ENCODE measurements around the gene IDH3A.

Gene IDH3A

DNA sequence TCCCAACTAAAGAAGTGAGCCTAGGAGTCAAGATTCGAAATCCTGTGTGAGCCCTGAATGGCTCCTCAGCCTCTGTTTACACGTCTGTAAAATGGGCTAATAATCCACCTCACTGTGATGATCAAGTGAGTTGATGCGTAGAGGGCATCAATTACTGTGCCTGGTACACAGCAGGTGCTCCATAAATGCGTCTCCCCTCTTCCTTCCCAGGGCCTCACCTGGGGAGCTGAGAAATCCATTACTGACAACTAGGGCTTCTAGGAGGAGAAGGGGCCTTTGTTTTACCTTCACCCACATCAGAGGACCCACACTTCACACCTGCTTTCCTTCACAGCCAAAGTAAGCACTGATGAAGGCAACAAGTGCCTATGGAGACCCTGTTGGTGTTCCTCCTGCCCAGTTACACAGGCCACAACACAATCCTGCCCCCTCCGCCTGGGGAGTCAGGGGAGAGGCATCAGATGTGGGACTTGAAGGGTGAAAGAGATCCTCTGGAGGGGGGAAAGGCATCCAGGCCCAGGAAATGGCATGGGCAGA is 19.3 kb upstream of the IDH3A start:
- no peak overlapping the region for H3K4me2 ChIP-seq (ENCODE audit: insufficient read depth, low read length, poor library complexity, severe bottlenecking)
- no peak overlapping the region for H3K27ac ChIP-seq (replicated peaks; ENCODE audit: low read length)

GRCh38 chr15:78130466-78131294 is 18.5 kb upstream of the IDH3A start:
- H4K8ac ChIP-seq (ENCODE audit: low read depth, low read length), result no peak overlapping the region
- no peak overlapping the region for H2BK12ac ChIP-seq (ENCODE audit: low read length)
- no peak overlapping the region for H3K9ac ChIP-seq (ENCODE audit: low read depth, low read length, poor library complexity)
- H3K18ac ChIP-seq (ENCODE audit: low read length), result peak overlapping the region; percentile 78
- H2AFZ ChIP-seq (ENCODE audit: low read length), result peak overlapping the region; percentile 99
- no peak for DNase-seq (ENCODE audit: low spot score)
- H3K27me3 ChIP-seq (ENCODE audit: control insufficient read depth in 3 of 3, insufficient read depth in 3 of 3, low read depth in 1 of 3, low read length in 3 of 3), result no peaks in the 10 kb centered on the region
- peak overlapping the region; percentile 37 for H3K23ac ChIP-seq (ENCODE audit: low read depth, low read length, poor library complexity)
- H3K27ac ChIP-seq (replicated peaks; ENCODE audit: low read length), result no peak overlapping the region
- peaks cover 5 to 13% of the 10 kb centered on the region in 2 donors for H3K4me1 ChIP-seq (ENCODE audit: control insufficient read depth in 2 of 2, insufficient read depth in 1 of 2, low read depth in 1 of 2, low read length in 2 of 2)
- peak overlapping the region; percentile 73 for H3K4me2 ChIP-seq (ENCODE audit: insufficient read depth, low read length, poor library complexity, severe bottlenecking)
- H3K4me3 ChIP-seq (ENCODE audit: low read length in 2 of 2), result peak overlapping the region; percentile 84 to 91
- H2BK5ac ChIP-seq (ENCODE audit: low read length), result no peak overlapping the region
- H3K4ac ChIP-seq (ENCODE audit: low read length), result no peak overlapping the region
- H3K9me3 ChIP-seq (replicated peaks in 1 of 2; ENCODE audit: control insufficient read depth in 2 of 2, insufficient read depth in 1 of 2, low read depth in 1 of 2, low read length in 2 of 2), result no peaks in the 10 kb centered on the region
- no peaks in the 10 kb centered on the region for H3K79me1 ChIP-seq (ENCODE audit: low read depth, low read length)
- no peak overlapping the region for H4K91ac ChIP-seq (ENCODE audit: low read depth, low read length, poor library complexity)
- no peak overlapping the region for H3K14ac ChIP-seq (ENCODE audit: low read length)
- WGBS, 2 donors (ENCODE audit: extremely low coverage in 2 of 2, insufficient read length in 2 of 2, insufficient replicate concordance in 1 of 2), result no CpG with 5 or more reads among the region's 51 CpGs
- H2BK120ac ChIP-seq (ENCODE audit: low read depth, low read length), result no peak overlapping the region
- H2AK5ac ChIP-seq (ENCODE audit: low read depth, low read length), result peak overlapping the region; percentile 30
- peak overlapping the region; percentile 49 for H2BK15ac ChIP-seq (ENCODE audit: low read length)
- H3K36me3 ChIP-seq (replicated peaks in 1 of 2; ENCODE audit: control insufficient read depth in 2 of 2, insufficient read depth in 2 of 2, low read length in 2 of 2), result no peaks in the 10 kb centered on the region

More for the DNA sequence above, 19.3 kb upstream of the IDH3A start:
- Histone ChIP-seq H3K9me3 (replicated peaks in 1 of 2; ENCODE audit: control insufficient read depth in 2 of 2, insufficient read depth in 1 of 2, low read depth in 1 of 2, low read length in 2 of 2) (no peaks in the 10 kb centered on the region), H3K4me3 (ENCODE audit: low read length in 2 of 2) (no peak overlapping the region), H2BK5ac (ENCODE audit: low read length) (no peak overlapping the region), H2AFZ (ENCODE audit: low read length) (no peak overlapping the region), H3K4ac (ENCODE audit: low read length) (no peak overlapping the region), H3K36me3 (replicated peaks in 1 of 2; ENCODE audit: control insufficient read depth in 2 of 2, insufficient read depth in 2 of 2, low read length in 2 of 2) (no peaks in the 10 kb centered on the region), H3K27me3 (ENCODE audit: control insufficient read depth in 3 of 3, insufficient read depth in 3 of 3, low read depth in 1 of 3, low read length in 3 of 3) (no peaks in the 10 kb centered on the region), H3K18ac (ENCODE audit: low read length) (no peak overlapping the region), H3K79me1 (ENCODE audit: low read depth, low read length) (no peaks in the 10 kb centered on the region), H2BK120ac (ENCODE audit: low read depth, low read length) (no peak overlapping the region), H3K14ac (ENCODE audit: low read length) (no peak overlapping the region), H2BK15ac (ENCODE audit: low read length) (no peak overlapping the region), H2AK5ac (ENCODE audit: low read depth, low read length) (no peak overlapping the region), H2BK12ac (ENCODE audit: low read length) (no peak overlapping the region), H3K4me1 (ENCODE audit: control insufficient read depth in 2 of 2, insufficient read depth in 1 of 2, low read depth in 1 of 2, low read length in 2 of 2) (peaks cover 5 to 13% of the 10 kb centered on the region in 2 donors), H4K8ac (ENCODE audit: low read depth, low read length) (no peak overlapping the region), H3K23ac (ENCODE audit: low read depth, low read length, poor library complexity) (peak overlapping the region; percentile 9), H4K91ac (ENCODE audit: low read depth, low read length, poor library complexity) (no peak overlapping the region), H3K9ac (ENCODE audit: low read depth, low read length, poor library complexity) (no peak overlapping the region)
- no peak for DNase-seq (ENCODE audit: low spot score)
- no CpG with 5 or more reads among the region's 5 CpGs for WGBS, 2 donors (ENCODE audit: extremely low coverage in 2 of 2, insufficient read length in 2 of 2, insufficient replicate concordance in 1 of 2)

DNA sequence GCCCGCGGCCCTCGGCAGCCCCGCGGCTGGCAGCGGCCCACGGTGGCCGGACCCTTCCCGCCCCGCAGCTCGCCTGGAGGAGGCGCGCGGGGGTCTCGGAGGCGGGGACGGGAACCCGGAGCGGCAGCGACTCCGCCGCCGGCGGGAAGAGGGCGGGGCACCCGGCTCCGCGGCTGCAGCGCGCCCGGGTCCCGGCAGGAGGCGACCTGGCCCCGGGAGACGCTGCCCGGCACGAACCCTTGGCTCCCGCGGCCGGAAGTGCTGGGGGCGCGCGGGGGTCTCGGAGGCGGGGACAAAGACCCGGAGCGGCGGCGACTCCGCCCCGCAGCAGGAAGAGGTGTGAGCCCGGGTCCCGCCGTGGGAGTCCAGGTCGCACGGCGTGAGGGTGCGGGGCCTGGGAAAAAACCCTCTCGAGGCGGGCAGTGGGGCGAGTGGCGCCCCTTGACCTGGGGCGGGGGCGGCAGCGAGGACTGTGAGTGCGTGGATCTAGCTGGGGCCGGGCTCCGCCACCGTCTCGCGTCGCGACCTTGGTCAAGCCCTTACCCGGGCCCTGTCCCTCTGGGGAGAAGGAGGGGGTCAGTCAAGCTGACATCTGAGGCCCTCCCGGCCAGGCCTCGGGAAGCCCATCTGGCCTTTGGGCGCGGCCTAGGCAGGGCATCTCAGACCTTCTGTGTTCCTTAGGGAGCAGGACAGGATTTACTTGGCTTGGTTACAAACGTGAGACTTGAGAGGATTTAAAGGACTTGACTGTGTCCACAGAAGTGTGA is 17.7 kb upstream of the IDH3A start, which contains the start of gene CIB2:
Gene CIB2, minus strand, starts transcription at position 151 of the 767 bp plus-strand sequence. CDS start 230 bp downstream, outside the sequence.
- Histone ChIP-seq H3K79me1 (ENCODE audit: low read depth, low read length) (no peaks in the 10 kb centered on the region), H3K4me1 (ENCODE audit: control insufficient read depth in 2 of 2, insufficient read depth in 1 of 2, low read depth in 1 of 2, low read length in 2 of 2) (peaks cover 5 to 13% of the 10 kb centered on the region in 2 donors), H3K4me2 (ENCODE audit: insufficient read depth, low read length, poor library complexity, severe bottlenecking) (peak within 1 kb of the TSS; percentile 87), H3K4me3 (ENCODE audit: low read length in 2 of 2) (peak within 1 kb of the TSS; percentile 91 to 93), H3K4ac (ENCODE audit: low read length) (no peak within 1 kb of the TSS), H3K9me3 (replicated peaks in 1 of 2; ENCODE audit: control insufficient read depth in 2 of 2, insufficient read depth in 1 of 2, low read depth in 1 of 2, low read length in 2 of 2) (no peaks in the 10 kb centered on the region), H3K23ac (ENCODE audit: low read depth, low read length, poor library complexity) (peak within 1 kb of the TSS; percentile 37), H3K27ac (replicated peaks; ENCODE audit: low read length) (peak within 1 kb of the TSS; percentile 47), H2BK12ac (ENCODE audit: low read length) (no peak within 1 kb of the TSS), H2BK5ac (ENCODE audit: low read length) (peak within 1 kb of the TSS; percentile 91), H4K91ac (ENCODE audit: low read depth, low read length, poor library complexity) (no peak within 1 kb of the TSS), H2AFZ (ENCODE audit: low read length) (peak within 1 kb of the TSS; percentile 99), H3K14ac (ENCODE audit: low read length) (no peak within 1 kb of the TSS), H2BK15ac (ENCODE audit: low read length) (peak within 1 kb of the TSS; percentile 49), H3K27me3 (ENCODE audit: control insufficient read depth in 3 of 3, insufficient read depth in 3 of 3, low read depth in 1 of 3, low read length in 3 of 3) (no peaks in the 10 kb centered on the region), H3K18ac (ENCODE audit: low read length) (peak within 1 kb of the TSS; percentile 99), H3K36me3 (replicated peaks in 1 of 2; ENCODE audit: control insufficient read depth in 2 of 2, insufficient read depth in 2 of 2, low read length in 2 of 2) (no peaks in the 10 kb centered on the region), H2AK5ac (ENCODE audit: low read depth, low read length) (peak within 1 kb of the TSS; percentile 30), H2BK120ac (ENCODE audit: low read depth, low read length) (no peak within 1 kb of the TSS), H3K9ac (ENCODE audit: low read depth, low read length, poor library complexity) (peak within 1 kb of the TSS; percentile 95), H4K8ac (ENCODE audit: low read depth, low read length) (no peak within 1 kb of the TSS)
- WGBS, 2 donors (ENCODE audit: extremely low coverage in 2 of 2, insufficient read length in 2 of 2, insufficient replicate concordance in 1 of 2), result no CpG with 5 or more reads among the region's 79 CpGs
- DNase-seq (ENCODE audit: low spot score), result peak; percentile 88

- H3K27ac ChIP-seq (replicated peaks; ENCODE audit: low read length), result no peak overlapping the region
Measured at GRCh38 chr15:78133801-78134200, 15.4 kb upstream of the IDH3A start.

More at GRCh38 chr15:78133801-78134200, 15.4 kb upstream of the IDH3A start:
- no peak overlapping the region for H2AK5ac ChIP-seq (ENCODE audit: low read depth, low read length)
- H3K4ac ChIP-seq (ENCODE audit: low read length), result no peak overlapping the region
- H3K9ac ChIP-seq (ENCODE audit: low read depth, low read length, poor library complexity), result no peak overlapping the region
- H3K9me3 ChIP-seq (replicated peaks in 1 of 2; ENCODE audit: control insufficient read depth in 2 of 2, insufficient read depth in 1 of 2, low read depth in 1 of 2, low read length in 2 of 2), result no peaks in the 10 kb centered on the region
- DNase-seq (ENCODE audit: low spot score), result no peak
- H3K4me1 ChIP-seq (ENCODE audit: control insufficient read depth in 2 of 2, insufficient read depth in 1 of 2, low read depth in 1 of 2, low read length in 2 of 2), result peaks cover 5 to 13% of the 10 kb centered on the region in 2 donors
- H2BK12ac ChIP-seq (ENCODE audit: low read length), result no peak overlapping the region
- no CpG with 5 or more reads among the region's 2 CpGs for WGBS, 2 donors (ENCODE audit: extremely low coverage in 2 of 2, insufficient read length in 2 of 2, insufficient replicate concordance in 1 of 2)
- no peak overlapping the region for H2BK120ac ChIP-seq (ENCODE audit: low read depth, low read length)
- H3K4me2 ChIP-seq (ENCODE audit: insufficient read depth, low read length, poor library complexity, severe bottlenecking), result no peak overlapping the region
- H3K36me3 ChIP-seq (replicated peaks in 1 of 2; ENCODE audit: control insufficient read depth in 2 of 2, insufficient read depth in 2 of 2, low read length in 2 of 2), result no peaks in the 10 kb centered on the region
- H3K23ac ChIP-seq (ENCODE audit: low read depth, low read length, poor library complexity), result no peak overlapping the region
- no peak overlapping the region for H2BK5ac ChIP-seq (ENCODE audit: low read length)
- H3K18ac ChIP-seq (ENCODE audit: low read length), result no peak overlapping the region
- H4K8ac ChIP-seq (ENCODE audit: low read depth, low read length), result no peak overlapping the region
- no peak overlapping the region for H3K4me3 ChIP-seq (ENCODE audit: low read length in 2 of 2)
- no peak overlapping the region for H3K14ac ChIP-seq (ENCODE audit: low read length)
- H3K27me3 ChIP-seq (ENCODE audit: control insufficient read depth in 3 of 3, insufficient read depth in 3 of 3, low read depth in 1 of 3, low read length in 3 of 3), result no peaks in the 10 kb centered on the region
- no peaks in the 10 kb centered on the region for H3K79me1 ChIP-seq (ENCODE audit: low read depth, low read length)
- H2AFZ ChIP-seq (ENCODE audit: low read length), result no peak overlapping the region
- no peak overlapping the region for H2BK15ac ChIP-seq (ENCODE audit: low read length)
- no peak overlapping the region for H4K91ac ChIP-seq (ENCODE audit: low read depth, low read length, poor library complexity)

All from neuronal stem cell (in vitro differentiated cells).